Activated CD4-positive, alpha-beta T cell treated with anti-CD3 and anti-CD28 coated beads for 4 hours (primary cell): ENCODE measurements around the gene MATK.
"Not testable (repeated sequence)": the region's sequence is repeated elsewhere in the genome, so short reads cannot be mapped to it uniquely, and the experiment has no call there.

Experiments
- DNase-seq, 2 donors: peaks; one replicate each; pipeline ENCODE4 v3.0.0-alpha.2; 2020

MATK gene

DNA sequence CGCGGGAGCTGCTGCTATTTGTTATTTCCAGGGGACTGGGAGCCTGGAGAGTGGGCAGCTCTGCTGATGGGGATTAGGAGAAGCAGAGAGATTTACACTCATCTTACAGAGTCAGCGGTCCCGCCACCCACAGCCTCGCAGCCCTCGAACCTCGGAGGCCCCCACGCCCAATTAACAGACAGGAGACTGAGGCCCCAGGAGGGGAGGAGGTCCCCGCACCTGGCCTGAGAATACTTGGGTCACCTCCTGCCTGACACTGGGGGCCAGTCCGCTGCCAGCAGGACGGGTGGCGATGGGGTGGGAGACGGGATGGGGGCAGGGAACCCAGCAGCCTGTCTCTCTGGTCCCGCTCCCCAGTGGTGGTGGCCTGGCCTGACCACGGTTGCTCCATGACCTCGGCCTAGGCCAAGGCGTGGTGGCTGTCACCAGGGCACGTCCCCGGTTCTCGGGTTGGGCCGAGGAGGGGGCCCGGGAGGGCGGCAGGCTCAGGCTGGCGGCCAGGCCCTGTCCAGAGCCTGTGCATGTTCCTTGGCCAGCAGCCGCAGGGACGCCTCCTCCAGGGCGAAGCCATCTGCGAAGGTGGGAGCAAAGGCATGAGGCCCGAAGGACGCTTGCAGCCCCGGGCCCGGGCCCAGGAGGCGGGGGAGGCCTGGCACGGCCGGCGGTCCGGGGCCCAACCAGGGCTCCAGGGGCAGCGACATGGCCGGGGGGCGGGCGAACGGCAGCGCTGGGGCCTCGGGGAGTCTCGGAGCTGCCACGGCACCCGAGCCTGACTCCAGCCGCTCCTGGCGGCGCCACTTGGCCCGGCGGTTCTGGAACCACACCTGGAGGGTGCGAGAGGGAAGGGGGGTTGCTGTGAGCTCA, 15.8 kb downstream of the MATK start:
- DNase-seq: no peak

- no peak for DNase-seq
These were observed 16.7 kb downstream of the MATK start for GRCh38 chr19:3769494-3769893.

- DNase-seq: no peak
These were observed 17.5 kb downstream of the MATK start for GRCh38 chr19:3768748-3769099.

- no peak for DNase-seq
These were observed 18.0 kb downstream of the MATK start for GRCh38 chr19:3768015-3768747.

DNA sequence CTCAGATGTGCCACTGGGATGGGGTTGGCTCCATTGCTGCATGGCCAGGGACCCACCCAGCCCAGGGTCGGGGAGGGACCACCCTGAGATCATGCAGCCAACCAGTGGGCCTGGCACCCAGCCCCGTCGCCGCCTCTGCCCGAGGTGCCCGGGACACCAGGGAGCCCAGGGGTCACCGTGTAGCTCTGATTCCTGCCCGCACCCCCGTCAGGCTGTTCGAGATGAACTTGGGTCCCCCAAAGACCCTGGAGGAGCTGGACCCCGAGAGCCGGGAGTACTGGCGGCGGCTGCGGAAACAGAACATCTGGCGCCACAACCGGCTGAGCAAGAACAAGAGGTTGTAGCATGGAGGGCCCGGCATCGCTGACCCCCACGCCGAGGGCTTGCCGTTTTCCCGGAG, 19.1 kb downstream of the MATK start:
- DNase-seq: no peak

DNA sequence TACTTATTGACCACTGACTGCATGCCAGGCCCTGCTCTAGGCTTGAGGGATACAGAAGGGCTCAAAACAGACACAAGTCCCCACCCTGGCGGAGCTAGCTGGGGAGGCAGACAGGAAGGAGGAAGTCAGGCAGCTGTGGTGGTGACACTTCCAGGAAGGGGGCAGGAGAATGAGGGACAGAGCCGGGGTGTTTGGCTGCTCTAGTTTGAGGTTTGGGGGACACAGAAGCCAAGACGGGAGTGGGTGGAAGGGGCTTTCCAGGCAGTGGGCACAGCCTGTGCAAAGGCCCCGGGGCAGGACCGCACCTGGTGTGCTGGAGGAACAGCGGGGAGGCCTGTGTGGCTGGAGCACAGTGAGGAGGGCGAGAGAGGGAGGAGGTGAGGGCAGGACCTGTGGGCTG, 19.7 kb downstream of the MATK start:
- peak in 1 of 2 donors; percentile 19 for DNase-seq

GRCh38 chr19:3765757-3766156, 20.4 kb downstream of the MATK start:
- DNase-seq: not testable (repeated sequence)

- no peak for DNase-seq
These were observed 21.1 kb downstream of the MATK start for GRCh38 chr19:3765121-3765520.

- peak; percentile 99 for DNase-seq
These were observed 23.4 kb downstream of the MATK start, which contains the start of gene MRPL54 for GRCh38 chr19:3762501-3763459. TSS of gene MRPL54 (plus strand) at chr19:3762682. CDS start at chr19:3762701, 19 bp downstream.

DNA sequence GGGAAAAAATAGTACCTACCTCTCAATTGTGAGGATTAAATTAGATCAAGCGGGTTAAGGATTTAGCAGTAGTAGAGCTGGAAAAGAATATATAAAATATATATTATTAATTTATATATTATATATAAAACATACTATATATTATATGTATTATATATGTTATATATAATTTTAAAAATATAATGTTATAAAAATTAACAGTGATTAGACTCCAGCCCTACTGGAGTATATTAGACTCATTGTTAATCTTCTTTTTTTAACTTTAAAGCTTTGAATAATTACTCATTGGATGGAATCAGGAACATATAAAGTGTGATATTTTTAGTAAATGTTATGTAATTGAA, 24.1 kb downstream of the MATK start:
- no peak for DNase-seq

- DNase-seq: peak; percentile 96 to 97
These were observed 24.6 kb downstream of the MATK start, which contains the start of gene APBA3 for GRCh38 chr19:3761382-3762129. TSS of gene APBA3 (minus strand) at chr19:3761692. CDS start at chr19:3760264, 1,428 bp downstream.

GRCh38 chr19:3760871-3761361, 25.3 kb downstream of the MATK start:
- DNase-seq: no peak

DNA sequence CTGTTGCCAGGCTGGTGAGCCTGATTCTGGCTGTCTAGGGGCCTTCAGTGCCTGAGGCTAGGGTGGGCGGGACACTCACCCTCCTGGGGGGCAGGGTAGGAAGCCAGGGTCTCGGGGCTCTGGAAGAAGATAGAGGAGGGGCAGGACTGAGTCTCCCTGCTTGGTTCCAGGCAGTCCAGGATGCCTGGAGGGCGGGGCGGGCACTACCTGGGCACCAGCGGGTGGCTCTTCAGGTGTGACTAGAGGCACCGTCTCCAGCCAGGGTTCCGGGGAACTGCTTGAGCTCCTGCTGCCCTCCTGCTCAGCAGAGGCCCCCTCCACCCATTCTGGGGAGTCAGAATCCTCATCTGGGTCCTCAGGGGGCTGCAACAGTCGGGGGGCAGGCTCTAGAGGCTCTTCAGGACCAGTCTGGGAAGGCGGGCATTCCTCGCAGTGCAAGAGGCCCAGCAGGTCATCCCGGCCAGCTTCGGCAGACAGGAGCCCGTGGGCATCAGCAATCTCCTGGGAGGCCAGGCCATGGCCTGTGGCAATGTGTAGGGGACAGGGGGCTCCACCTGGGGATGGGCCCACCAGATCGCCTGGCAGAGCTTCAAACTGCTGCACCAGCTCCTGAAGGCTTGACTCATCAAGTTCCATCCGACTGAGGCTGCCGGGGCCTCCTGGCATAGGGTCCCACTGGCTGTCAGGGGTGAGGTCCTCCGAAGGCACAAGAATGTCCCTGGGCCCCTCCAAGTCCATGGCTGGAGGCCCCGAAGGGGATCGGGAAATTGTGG, 26.5 kb downstream of the MATK start:
- no peak for DNase-seq

DNA sequence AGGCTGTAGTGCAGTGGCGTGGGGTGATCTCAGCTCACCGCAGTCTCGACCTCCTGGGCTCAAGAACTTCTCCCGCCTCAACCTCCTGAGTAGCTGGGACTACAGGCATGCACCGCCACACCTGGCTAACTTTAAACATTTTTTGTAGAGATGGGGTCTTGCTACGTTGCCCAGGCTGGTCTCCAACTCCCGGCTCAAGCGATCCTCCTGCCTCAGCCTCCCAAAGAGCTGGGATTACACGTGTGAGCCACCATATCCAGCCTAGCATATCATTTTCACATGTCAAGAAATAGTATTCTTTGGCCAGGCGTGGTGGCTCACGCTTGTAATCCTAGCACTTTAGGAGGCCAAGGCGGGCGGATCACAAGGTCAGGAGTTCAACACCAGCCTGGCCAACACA, 27.9 kb downstream of the MATK start:
- DNase-seq: not testable (repeated sequence)

- not testable (repeated sequence) for DNase-seq
These were observed 28.5 kb downstream of the MATK start for GRCh38 chr19:3757705-3758104.

DNA sequence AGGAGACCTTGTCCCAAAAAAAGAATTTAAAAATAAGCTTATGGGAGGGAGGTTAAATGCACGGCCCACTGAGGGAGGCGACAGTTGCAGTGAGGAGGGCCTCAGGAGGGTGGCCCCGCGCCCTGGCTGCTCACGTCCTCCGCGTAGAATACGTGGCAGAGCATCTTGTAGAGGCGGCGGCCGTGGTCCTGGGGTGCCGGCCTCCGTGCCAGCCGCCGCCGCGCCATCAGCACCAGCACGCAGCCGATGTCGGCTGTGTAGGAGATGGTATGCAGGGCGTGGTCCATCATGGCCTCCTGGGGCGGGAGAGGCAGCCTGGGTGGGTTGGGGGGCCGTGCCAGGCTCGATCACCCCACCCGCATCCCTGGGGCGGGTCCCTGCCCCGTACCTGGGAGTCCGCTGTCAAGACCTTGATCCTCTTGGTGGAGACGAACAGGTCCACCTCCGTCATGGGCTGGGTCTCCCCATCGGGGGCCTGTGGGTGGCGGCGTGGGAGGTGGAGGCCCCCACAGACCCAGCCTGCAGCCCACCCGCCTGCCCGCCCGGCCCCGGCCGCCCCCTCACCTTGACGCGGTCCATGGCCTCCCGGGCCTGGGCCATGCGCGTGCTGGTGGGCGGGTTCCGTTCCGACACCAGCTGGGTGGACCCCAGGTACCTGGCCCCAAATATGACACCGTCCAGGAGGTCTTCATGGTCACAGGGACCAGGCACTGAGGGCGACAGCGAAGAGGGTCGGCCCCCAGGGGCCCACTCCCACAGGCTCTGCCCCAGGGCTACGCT, 32.4 kb downstream of the MATK start:
- no peak for DNase-seq

DNA sequence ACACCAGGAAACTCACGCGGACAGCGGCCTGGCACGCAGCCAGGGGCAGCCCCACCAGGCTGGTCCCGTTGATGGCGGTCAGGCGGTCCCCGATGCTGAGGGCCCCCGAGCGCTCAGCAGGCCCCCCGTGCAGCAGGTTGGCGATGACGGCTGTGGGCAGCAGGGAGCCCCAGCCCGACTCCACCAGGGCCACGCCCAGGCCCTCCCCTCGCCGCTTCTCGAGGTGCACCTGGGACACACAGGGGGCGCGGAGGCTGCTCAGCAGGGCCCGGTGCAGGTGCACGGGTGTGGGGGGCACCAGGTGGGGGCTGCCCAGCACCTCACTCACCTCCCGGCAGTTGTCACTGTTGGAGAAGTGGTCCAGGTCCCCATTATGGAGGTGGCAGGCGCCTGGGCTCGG, 33.7 kb downstream of the MATK start:
- DNase-seq: no peak

GRCh38 chr19:3751236-3751635, 34.9 kb downstream of the MATK start:
- DNase-seq: no peak

- DNase-seq: no peak
These were observed 36.0 kb downstream of the MATK start for GRCh38 chr19:3750211-3750610.

DNA sequence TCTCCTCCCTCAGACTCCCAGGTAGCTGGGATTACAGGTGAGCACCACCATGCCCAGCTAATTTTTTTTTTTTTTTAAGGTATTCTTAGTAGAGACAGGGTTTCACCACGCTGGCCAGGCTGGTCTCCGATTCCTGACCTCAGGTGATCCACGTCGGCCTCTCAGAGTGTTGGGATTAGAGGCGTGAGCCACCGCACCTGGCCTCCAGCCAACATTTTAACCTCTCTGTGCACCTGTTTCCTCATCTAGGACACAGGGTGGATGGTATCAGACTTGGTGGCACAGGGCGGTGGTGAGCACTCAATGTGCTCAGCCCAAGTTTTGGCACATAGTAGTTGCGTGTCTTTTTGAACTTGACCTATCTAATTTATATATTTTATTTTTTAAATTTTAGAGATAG, 37.2 kb downstream of the MATK start:
- DNase-seq: no peak
